NB4 (cell line): ENCODE measurements around the gene ZNF580.

Source experiments
- DNase-seq: peaks from one replicate; pipeline ENCODE4 v3.0.0; 2010; ENCODE audit warnings: low read depth
- H3K4me3 ChIP-seq: one replicate; pipeline ENCODE4 v1.5.1; 2011; ENCODE audit warnings: mild to moderate bottlenecking, low read depth, low read length, moderate library complexity
- MYC ChIP-seq: IDR thresholded peaks from 2 replicates; pipeline ENCODE4 v1.6.1; 2011; ENCODE audit warnings: low read depth, low read length
- POLR2A ChIP-seq: IDR thresholded peaks from 2 replicates; pipeline ENCODE4 v1.6.1; 2011; ENCODE audit warnings: mild to moderate bottlenecking; ENCODE audit not compliant: insufficient read length; ENCODE audit errors: extremely low read depth
- TF ChIP-seq, protein P1 (sequence below): IDR thresholded peaks from 2 replicates; pipeline ENCODE4 v1.6.1; 2011; ENCODE audit warnings: low read depth, low read length
- TF ChIP-seq, protein P2 (sequence below): IDR thresholded peaks from one replicate; pipeline ENCODE4 v1.5.1; 2012; ENCODE audit warnings: low read depth, low read length

Gene ZNF580

DNA sequence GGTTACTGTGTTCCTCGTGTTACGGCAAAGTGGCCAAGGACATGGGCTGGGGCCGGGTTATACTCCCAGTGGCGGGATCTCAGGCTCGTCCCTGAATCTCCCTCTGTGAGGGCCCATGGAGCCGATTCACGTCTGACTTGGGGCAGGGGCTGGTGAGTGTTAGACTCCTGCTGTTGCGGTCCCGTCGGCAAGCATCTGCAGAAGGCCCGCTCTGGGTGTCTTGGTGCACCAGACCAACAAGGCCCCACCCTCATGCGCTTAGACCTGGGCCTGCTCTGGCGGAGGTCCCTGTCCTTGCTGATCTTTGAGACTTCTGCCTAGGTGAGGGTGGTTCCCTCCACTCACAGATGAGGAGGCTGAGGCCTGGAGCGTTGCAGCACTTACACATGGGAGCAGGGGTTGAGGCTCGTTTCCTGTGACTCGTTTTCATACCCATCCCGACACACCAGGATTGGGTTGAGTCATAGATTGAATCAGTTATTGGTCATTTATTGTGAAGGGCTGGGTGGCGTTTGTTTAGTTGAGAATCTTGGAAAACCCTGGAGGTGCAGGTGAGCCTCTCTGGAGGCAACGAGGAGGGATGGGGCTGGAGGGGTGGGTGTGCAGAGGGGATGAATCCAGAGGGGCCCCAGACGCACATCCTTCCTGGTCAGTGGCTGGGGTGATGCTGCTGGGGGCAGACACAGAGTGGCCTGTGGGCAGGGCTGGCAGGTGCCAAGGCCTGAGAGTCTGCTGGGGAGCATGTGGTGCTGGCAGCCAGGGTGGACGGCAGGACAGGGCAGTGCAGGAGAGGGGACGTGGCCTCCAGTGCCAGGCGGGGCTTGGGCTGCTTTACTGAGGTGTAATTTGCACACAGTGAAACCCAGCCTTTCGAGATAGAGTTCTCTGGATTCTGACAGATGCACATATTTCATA, 38.8 kb downstream of the ZNF580 start:
- H3K4me3 ChIP-seq, result no peak overlapping the region
- no peak for DNase-seq
- TF ChIP-seq, protein P1, sequence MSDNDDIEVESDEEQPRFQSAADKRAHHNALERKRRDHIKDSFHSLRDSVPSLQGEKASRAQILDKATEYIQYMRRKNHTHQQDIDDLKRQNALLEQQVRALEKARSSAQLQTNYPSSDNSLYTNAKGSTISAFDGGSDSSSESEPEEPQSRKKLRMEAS, result no peak
- TF ChIP-seq POLR2A (no peak), MYC (no peak)
- TF ChIP-seq, protein P2, sequence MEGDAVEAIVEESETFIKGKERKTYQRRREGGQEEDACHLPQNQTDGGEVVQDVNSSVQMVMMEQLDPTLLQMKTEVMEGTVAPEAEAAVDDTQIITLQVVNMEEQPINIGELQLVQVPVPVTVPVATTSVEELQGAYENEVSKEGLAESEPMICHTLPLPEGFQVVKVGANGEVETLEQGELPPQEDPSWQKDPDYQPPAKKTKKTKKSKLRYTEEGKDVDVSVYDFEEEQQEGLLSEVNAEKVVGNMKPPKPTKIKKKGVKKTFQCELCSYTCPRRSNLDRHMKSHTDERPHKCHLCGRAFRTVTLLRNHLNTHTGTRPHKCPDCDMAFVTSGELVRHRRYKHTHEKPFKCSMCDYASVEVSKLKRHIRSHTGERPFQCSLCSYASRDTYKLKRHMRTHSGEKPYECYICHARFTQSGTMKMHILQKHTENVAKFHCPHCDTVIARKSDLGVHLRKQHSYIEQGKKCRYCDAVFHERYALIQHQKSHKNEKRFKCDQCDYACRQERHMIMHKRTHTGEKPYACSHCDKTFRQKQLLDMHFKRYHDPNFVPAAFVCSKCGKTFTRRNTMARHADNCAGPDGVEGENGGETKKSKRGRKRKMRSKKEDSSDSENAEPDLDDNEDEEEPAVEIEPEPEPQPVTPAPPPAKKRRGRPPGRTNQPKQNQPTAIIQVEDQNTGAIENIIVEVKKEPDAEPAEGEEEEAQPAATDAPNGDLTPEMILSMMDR, result no peak

DNA sequence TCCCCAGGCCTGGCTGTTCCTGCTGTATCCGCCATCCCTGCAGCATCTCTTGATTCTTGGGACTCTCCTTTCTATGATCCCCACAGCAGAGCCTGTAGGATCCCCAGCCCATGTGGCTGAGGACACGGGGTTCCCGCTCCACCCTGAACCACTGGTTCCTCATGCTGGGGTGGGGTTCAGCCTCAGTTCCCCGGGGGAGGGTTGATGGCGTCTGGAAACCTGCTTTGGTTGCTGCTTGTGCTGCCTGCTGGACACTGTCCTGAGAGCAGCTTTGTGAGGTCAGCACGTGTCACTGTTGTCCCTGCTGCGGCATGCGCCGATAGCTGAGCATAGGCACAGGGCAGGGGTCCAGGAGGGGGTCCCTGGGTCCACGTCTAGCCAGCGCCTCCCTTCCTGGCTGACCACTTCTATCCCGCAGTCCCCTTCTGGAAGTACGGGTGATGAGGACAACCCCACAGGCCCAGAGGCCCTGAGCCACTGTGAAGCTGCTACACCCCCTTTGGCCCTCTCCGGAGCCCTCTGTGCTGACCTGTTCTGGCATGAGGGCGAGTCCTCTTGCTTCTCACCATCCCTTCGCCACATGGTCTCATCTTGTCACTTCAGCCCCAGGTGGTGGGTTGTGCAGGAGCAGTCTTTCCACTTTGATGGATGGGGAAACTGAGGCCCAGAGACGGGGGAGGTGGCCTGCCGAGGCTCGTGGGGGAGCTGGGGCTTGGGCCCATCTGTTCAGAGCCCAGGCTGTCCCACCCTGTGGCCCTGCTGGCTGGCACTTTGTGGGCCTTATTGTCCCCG, 39.7 kb downstream of the ZNF580 start:
- H3K4me3 ChIP-seq, result no peak overlapping the region
- no peak for DNase-seq
- TF ChIP-seq POLR2A (no peak), MYC (no peak)
- TF ChIP-seq, protein P1, result no peak
- TF ChIP-seq, protein P2, result no peak

DNA sequence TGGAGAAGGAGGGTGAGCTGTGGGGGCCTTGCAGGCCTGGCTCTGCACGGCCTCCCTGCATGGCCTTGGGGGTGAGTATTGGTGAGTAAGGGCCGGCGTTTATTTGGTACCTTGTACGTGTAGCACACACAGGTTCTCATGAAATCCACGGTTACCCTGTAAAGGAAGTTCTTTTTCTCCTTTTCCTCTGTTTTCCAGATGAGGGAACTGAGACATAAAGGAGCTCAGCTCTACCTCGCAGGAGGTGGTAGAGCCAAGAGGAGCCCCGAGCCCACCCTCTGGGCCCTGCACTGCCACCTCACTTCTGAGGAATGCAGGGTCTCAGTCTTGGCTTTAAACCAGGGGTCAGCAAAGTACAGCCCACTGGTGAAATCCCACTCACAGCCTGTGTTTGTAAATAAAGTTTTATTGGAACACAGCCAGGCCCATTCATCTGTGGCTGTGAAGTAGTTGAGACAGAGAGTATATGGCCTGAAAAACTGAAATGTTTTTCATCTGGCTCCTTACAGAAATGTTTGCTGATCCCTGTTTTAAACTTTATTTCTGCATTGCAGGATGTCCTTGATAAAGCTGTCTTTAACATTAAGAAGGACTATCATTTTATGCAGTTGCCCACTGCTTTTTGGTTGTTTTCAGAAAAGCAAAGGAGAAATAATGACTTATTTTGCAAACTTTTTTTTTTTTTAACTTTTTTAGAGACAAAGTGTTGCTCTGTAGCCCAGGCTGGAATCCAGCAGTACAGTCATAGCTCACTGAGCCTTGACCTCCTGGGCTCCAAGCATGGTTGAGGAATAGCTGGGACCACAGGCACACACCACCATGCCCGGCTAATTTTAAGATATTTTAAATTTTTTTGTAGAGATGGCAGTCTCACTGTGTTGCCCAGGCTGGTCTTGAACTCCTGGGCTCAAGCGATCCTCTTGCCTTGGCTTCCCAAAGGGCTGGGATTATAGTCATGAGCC, 40.6 kb downstream of the ZNF580 start:
- no peak overlapping the region for H3K4me3 ChIP-seq
- TF ChIP-seq POLR2A, result no peak
- no peak for TF ChIP-seq MYC
- TF ChIP-seq, protein P2, result no peak
- TF ChIP-seq, protein P1, result no peak
- DNase-seq, result no peak

DNA sequence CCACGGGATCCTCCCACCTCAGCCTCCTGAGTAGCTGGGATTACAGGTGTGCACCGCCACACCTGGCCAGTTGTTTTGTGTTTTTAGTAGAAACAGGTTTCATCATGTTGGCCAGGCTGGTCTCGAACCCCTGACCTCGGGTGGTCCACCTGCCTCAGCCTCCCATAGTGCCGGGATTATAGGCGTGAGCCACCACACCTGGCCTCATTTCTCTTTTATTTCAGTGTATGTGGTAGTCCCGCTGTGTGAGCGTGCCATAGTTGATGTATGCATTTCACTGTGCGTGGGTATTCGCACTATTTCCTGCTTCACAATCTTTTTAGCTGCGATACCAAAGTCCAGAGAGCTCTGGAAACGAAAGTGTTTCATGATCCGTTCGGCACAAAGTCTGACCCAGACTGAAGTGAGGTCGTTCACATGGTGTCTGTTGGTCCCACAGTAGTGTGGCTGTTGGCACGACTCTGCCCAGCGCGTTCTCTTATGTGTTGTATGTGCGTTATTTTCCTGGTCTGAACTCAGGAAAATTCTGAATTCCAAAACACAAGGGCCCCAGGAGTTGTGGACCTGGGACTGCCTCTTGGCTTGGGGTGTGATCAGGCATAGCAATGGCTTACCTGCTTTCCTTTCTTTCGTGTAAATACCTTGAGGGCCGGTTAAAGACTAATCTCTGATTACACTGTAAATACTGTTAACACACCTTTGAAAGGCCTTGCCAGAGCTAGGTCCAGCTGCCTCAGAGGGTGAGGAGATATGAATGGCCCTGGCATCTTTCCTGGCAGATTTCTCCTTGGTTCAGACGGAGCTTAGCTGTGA, 42.9 kb downstream of the ZNF580 start:
- no peak for DNase-seq
- no peak overlapping the region for H3K4me3 ChIP-seq
- TF ChIP-seq POLR2A (no peak), MYC (no peak)
- TF ChIP-seq, protein P2, result no peak
- TF ChIP-seq, protein P1, result no peak
